Measurements from ENCODE around the gene COPS8. TPM values are rescaled to one million over a fixed set of nuclear protein-coding genes. Genes with fewer than 3 reads are reported as not detected.

COPS8 gene
- total and polyA plus RNA-seq, 2 of the 4 experiments (the other 2 are of a cell fraction), result 47.0 to 64.9 TPM

GRCh38 chr2:237041231-237041630 lies 44.5 kb upstream of the COPS8 start:
- no peak overlapping the region for H3K23ac ChIP-seq (ENCODE audit: low read depth, low read length)
- no TSS peak for BruUV-seq (replicated peaks)
- H2BK15ac ChIP-seq (ENCODE audit: low read depth, low read length), result no peak overlapping the region
- no peak overlapping the region for H4K5ac ChIP-seq (ENCODE audit: low read depth, low read length)
- no peak overlapping the region for H3K27ac ChIP-seq (ENCODE audit: insufficient read depth, low read length)
- H2AK5ac ChIP-seq (ENCODE audit: low read depth, low read length), result no peak overlapping the region
- H3K4me3 ChIP-seq (ENCODE audit: insufficient read depth, low read depth, low read length), result no peak overlapping the region
- H3K9me3 ChIP-seq (ENCODE audit: control insufficient read depth, insufficient read depth, low read length), result no peaks in the 10 kb centered on the region
- no peak overlapping the region for H3K4me2 ChIP-seq (ENCODE audit: low read depth, low read length)
- ChIA-PET POLR2A (ENCODE audit: unreplicated experiment) (no interaction called here), CTCF (no interaction called here)
- 70% methylated on average over 5 of the region's 11 CpGs; no CpG with 5 or more reads in 1 of the 2 experiments for WGBS, 2 experiments (ENCODE audit: extremely low coverage in 2 of 2, insufficient read length in 1 of 2)
- DNase-seq (no peak), ATAC-seq (ENCODE audit: low read depth) (no peak)
- H3K18ac ChIP-seq (ENCODE audit: low read depth, low read length), result no peak overlapping the region
- dilution Hi-C loops (cut with HindIII; ENCODE audit: low sequenced_read_pairs, unreplicated experiment), result no loop called here
- H3K56ac ChIP-seq (ENCODE audit: extremely low read depth, insufficient read depth, low read length), result no peak overlapping the region
- no peak for TF ChIP-seq ELK1 (IDR thresholded peaks at IDR 0.05; ENCODE audit: borderline replicate concordance, low read depth, low read length)
- no peak for TF ChIP-seq USF2 (IDR thresholded peaks at IDR 0.05; ENCODE audit: low read depth, low read length)
- TF ChIP-seq NFE2L2 (IDR thresholded peaks at IDR 0.05; ENCODE audit: low read depth, low read length), result no peak
- TF ChIP-seq FOS (IDR thresholded peaks at IDR 0.05; ENCODE audit: low read depth, low read length), result no peak
- no peak for TF ChIP-seq CEBPB (IDR thresholded peaks at IDR 0.05; ENCODE audit: low read depth, low read length)
- TF ChIP-seq RCOR1 (IDR thresholded peaks at IDR 0.05; ENCODE audit: insufficient replicate concordance, low read length), result no peak
- no peak for TF ChIP-seq SMC3 (IDR thresholded peaks at IDR 0.05; ENCODE audit: low read depth, low read length)
- TF ChIP-seq RAD21 (IDR thresholded peaks at IDR 0.05; ENCODE audit: low read length), result no peak
- no peak for TF ChIP-seq RFX5 (IDR thresholded peaks at IDR 0.05; ENCODE audit: low read depth, low read length)
- TF ChIP-seq MXI1 (IDR thresholded peaks at IDR 0.05; ENCODE audit: borderline replicate concordance, low read depth, low read length), result no peak
- TF ChIP-seq MAZ (IDR thresholded peaks at IDR 0.05; ENCODE audit: borderline replicate concordance, low read depth, low read length), result no peak
- no peak for TF ChIP-seq CHD1 (IDR thresholded peaks at IDR 0.05; ENCODE audit: low read depth, low read length)
- H3K4ac ChIP-seq (ENCODE audit: low read depth, low read length), result no peak overlapping the region
- no peak overlapping the region for H2BK120ac ChIP-seq (ENCODE audit: low read depth, low read length)
- H2AFZ ChIP-seq (replicated peaks; ENCODE audit: low read length, poor library complexity), result no peak overlapping the region
- intact Hi-C loops (cut with micrococcal nuclease), result no loop called here
- no peak overlapping the region for H2BK5ac ChIP-seq (ENCODE audit: low read depth, low read length, poor library complexity, severe bottlenecking)
- H4K91ac ChIP-seq (ENCODE audit: insufficient read depth, low read depth, low read length), result no peak overlapping the region
- no peaks in the 10 kb centered on the region; the same call in 1 of the 2 replicates for H4K20me1 ChIP-seq (ENCODE audit: insufficient read depth, low read length)
- H2AK9ac ChIP-seq (replicated peaks; ENCODE audit: low read depth, low read length, poor library complexity), result no peak overlapping the region
- no peak overlapping the region for H2BK20ac ChIP-seq (ENCODE audit: low read depth, low read length)
- H3K27me3 ChIP-seq (ENCODE audit: control insufficient read depth, insufficient read depth, low read length), result peaks cover 21% of the 10 kb centered on the region
- H3K9me1 ChIP-seq (ENCODE audit: insufficient read depth, low read length), result no peaks in the 10 kb centered on the region
- no peaks in the 10 kb centered on the region for H3K36me3 ChIP-seq (ENCODE audit: control insufficient read depth, insufficient read depth, low read length)
- in situ Hi-C loops (cut with MboI; ENCODE audit: low sequenced_read_pairs), result no loop called here
- no peak overlapping the region for H3K14ac ChIP-seq (replicated peaks; ENCODE audit: low read depth, low read length)
- no peaks in the 10 kb centered on the region for H3K79me1 ChIP-seq (ENCODE audit: low read depth in 1 of 2, low read length in 2 of 2)
- no peaks in the 10 kb centered on the region for H3K4me1 ChIP-seq (ENCODE audit: control insufficient read depth, insufficient read depth, low read length)
- H3K9ac ChIP-seq (ENCODE audit: low read depth, low read length), result no peak overlapping the region
- H4K8ac ChIP-seq (ENCODE audit: low read depth in 2 of 2, low read length in 2 of 2), result no peak overlapping the region
